ENCODE results near the gene FSHB.
"Not testable (repeated sequence)": the region's sequence is repeated elsewhere in the genome, so short reads cannot be mapped to it uniquely, and the experiment has no call there.

FSHB gene

DNA sequence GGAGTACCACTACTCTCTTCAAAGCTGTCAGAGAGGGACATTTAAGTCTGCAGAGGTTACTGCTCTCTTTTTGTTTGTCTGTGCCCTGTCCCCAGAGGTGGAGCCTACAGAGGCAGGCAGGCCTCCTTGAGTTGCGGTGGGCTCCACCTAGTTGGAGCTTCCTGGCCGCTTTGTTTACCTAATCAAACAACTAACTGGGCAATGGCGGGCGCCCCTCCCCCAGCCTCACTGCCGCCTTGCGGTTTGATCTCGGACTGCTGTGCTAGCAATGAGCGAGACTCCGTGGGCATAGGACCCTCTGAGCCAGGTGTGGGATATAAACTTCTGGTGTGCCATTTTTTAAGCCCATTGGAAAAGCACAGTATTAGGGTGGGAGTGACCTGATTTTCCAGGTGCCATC, 37.8 kb downstream of the FSHB start:
- DNase-seq, ATAC-seq: not testable (repeated sequence)

DNA sequence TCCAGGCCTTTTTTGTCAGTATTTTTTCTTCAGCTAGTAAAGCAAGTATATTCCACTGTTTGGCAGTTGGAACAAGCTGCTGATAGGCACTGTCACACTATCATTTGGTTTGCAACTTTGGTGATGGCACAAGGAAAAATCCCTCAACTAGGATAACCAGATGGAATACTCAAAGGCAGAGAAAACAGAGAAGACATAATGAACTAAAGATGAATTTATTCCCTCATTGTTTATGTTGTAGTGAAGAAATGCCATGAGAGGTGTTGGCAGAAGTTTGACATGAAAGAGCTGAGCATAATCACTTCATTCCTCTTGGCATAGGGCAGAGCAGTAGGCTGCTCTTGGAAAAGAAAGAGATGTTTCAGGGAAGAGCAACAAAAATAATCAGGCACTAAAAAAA, 39.9 kb downstream of the FSHB start:
- no peak for DNase-seq
- no peak for ATAC-seq

DNA sequence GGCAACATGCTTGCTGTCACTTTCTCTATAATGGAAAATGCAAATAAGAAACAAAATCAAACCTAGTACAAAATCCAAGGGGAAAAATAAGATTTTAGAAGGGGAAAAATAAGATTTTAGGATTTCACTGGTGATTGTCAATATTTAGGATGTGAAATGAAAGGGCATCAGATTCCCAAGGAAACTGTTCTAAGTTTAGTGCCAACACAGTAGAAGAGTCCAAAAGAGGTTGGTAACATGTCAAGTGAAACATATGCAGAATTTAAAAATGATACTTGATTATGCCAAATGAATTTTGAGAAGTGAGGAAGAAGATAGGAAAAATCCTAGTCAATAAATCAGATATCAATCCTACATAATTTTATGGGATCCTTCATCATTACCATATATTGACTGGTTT, 46.4 kb downstream of the FSHB start:
- DNase-seq (no peak), ATAC-seq (no peak)

DNA sequence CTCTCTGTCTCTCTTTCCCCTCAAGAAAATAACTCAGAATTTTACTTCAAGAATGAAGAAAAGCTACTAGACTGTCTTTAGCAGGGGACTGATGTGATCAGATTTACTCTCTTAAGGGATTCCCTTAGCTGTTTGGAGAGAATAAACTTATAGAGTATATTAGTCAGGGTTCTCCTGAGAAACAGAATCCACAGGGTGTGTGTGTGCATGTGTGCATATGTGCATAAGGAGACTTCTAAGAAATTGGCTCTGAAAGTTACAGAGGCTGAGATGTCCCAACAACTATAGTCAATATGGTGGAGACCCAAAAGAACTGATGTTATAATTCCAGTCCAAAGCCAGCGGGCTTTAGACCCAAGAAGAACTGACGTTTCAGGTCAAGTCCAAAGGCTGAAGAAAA, 49.0 kb downstream of the FSHB start:
- DNase-seq (no peak), ATAC-seq (no peak)

DNA sequence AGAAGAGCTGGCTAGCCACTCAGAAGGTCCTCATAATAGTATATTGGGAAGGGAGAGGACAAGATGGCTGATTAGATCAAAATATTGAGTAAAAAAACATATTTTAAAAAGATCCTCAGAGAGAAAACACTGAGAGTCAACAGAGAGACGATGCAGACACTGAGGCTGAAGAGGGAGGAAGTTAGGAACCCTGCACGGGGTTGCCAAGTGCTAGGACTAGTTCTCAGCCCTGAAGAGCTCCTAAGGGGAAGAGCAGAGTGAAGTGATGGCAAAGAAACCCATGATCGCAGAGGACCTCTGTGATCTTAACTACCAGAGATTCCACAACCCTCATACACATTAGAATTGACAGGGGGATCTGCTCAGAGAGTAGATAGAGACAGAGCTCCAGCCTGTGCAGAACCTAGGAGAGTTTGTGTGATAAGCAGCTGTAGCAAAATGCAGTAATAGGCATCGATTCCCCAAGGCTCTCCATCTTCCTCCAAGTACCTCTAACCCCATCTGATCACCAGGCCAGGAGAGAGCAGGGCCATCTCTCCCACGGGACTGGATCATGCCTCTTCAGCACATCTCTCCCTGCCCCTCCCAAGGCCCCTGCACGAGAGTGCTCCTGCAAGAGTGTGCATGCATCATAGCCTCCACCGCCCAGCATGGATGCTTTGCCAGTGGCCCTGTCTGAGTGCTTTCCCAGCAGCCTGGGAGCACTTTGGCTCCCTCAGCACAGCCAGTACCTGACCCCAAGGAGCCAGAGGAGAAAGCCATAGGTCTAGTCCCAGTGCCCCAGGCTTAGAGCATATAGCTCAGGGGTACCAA, 50.9 kb downstream of the FSHB start:
- no peak for DNase-seq
- peak; percentile 36 for ATAC-seq

DNA sequence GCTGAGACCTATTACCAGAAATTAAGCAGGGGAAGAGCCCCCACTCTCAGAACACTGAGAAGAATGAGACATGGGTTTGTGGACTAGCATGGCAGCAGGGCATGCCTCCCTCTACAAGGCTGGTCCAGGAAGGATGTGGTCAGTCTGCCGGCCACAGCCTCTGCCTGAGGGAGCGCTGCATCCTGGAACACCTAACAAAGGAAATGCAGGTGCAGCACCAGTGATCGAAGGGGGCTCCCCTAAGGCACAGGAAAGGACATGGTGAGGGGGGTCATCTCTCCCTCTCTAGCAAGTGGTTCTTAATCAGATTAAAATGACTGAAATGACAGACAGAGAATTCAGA, 51.4 kb downstream of the FSHB start:
- ATAC-seq = peak; percentile 68
- peak; percentile 33 for DNase-seq
